ENCODE measurements around the gene ZNF598. TPM values are rescaled to one million over a fixed set of nuclear protein-coding genes. Genes with fewer than 3 reads are reported as not detected.

ZNF598 gene
- total RNA-seq, 3 donors from 2014 or later: 16.0 to 25.2 (median 22.2) TPM

GRCh38 chr16:2040041-2040786 lies 30.6 kb upstream of the ZNF598 start:
- H3K4me3 ChIP-seq: peak overlapping the region in 1 of 3 donors; percentile 52
- H3K4me1 ChIP-seq: peaks cover 13 to 26% of the 10 kb centered on the region in 2 donors
- no peaks in the 10 kb centered on the region for H3K36me3 ChIP-seq
- intact Hi-C loops (cut with DNase I; ENCODE audit: low total_unique reads): no loop called here
- H3K9me3 ChIP-seq: no peaks in the 10 kb centered on the region
- TF ChIP-seq POLR2A (IDR thresholded peaks at IDR 0.05): no peak
- TF ChIP-seq POLR2AphosphoS5 (IDR thresholded peaks at IDR 0.05): no peak
- TF ChIP-seq CTCF (IDR thresholded peaks at IDR 0.05): no peak
- no peak for DNase-seq (ENCODE audit: low spot score in 2 of 2)
- H3K27me3 ChIP-seq: no peaks in the 10 kb centered on the region
- H3K27ac ChIP-seq: peak overlapping the region; percentile 92 to 93

- Histone ChIP-seq H3K9me3 (no peaks in the 10 kb centered on the region), H3K4me3 (peak overlapping the region in 1 of 3 donors; percentile 52), H3K27me3 (no peaks in the 10 kb centered on the region), H3K4me1 (peaks cover 20 to 32% of the 10 kb centered on the region in 2 donors), H3K36me3 (no peaks in the 10 kb centered on the region), H3K27ac (peak overlapping the region; percentile 92 to 93)
- intact Hi-C loops (cut with DNase I; ENCODE audit: low total_unique reads): no loop called here
- TF ChIP-seq CTCF (IDR thresholded peaks at IDR 0.05) (no peak), POLR2A (IDR thresholded peaks at IDR 0.05) (no peak), POLR2AphosphoS5 (IDR thresholded peaks at IDR 0.05) (peak in 2 of 3 donors; percentile 8 to 52)
- peak; percentile 64 to 84 for DNase-seq (ENCODE audit: low spot score in 2 of 2)
Observed at GRCh38 chr16:2039274-2040031, 29.8 kb upstream of the ZNF598 start.

GRCh38 chr16:2038382-2039231 lies 29.0 kb upstream of the ZNF598 start:
- no peak for DNase-seq (ENCODE audit: low spot score in 2 of 2)
- Histone ChIP-seq H3K4me1 (peaks cover 25 to 36% of the 10 kb centered on the region in 2 donors), H3K27me3 (no peaks in the 10 kb centered on the region), H3K4me3 (peak overlapping the region in 1 of 3 donors; percentile 52), H3K27ac (peak overlapping the region; percentile 92 to 93), H3K36me3 (no peaks in the 10 kb centered on the region), H3K9me3 (no peaks in the 10 kb centered on the region)
- TF ChIP-seq POLR2A (IDR thresholded peaks at IDR 0.05) (no peak), CTCF (IDR thresholded peaks at IDR 0.05) (no peak), POLR2AphosphoS5 (IDR thresholded peaks at IDR 0.05) (no peak)
- intact Hi-C loops (cut with DNase I; ENCODE audit: low total_unique reads): no loop called here

- intact Hi-C loops (cut with DNase I; ENCODE audit: low total_unique reads): no loop called here
- H3K27ac ChIP-seq: peak overlapping the region; percentile 92 to 93
- peak overlapping the region in 1 of 3 donors; percentile 43 for H3K4me3 ChIP-seq
- peaks cover 33 to 41% of the 10 kb centered on the region in 2 donors for H3K4me1 ChIP-seq
- H3K36me3 ChIP-seq: no peaks in the 10 kb centered on the region
- H3K9me3 ChIP-seq: no peaks in the 10 kb centered on the region
- DNase-seq (ENCODE audit: low spot score in 2 of 2): no peak
- TF ChIP-seq CTCF (IDR thresholded peaks at IDR 0.05) (no peak), POLR2AphosphoS5 (IDR thresholded peaks at IDR 0.05) (no peak), POLR2A (IDR thresholded peaks at IDR 0.05) (no peak)
- H3K27me3 ChIP-seq: no peaks in the 10 kb centered on the region
Observed at GRCh38 chr16:2037647-2038381, 28.2 kb upstream of the ZNF598 start.

Data from breast epithelium (tissue), 4 donors.